EH (cell line): ENCODE results near the gene SH2D2A.
"Not testable (repeated sequence)": the region's sequence is repeated elsewhere in the genome, so short reads cannot be mapped to it uniquely, and the experiment has no call there.

ENCODE experiments used
- DNase-seq: peaks from one replicate; pipeline ENCODE4 v3.0.0-alpha.2; 2015; ENCODE audit warnings: low read depth

Gene SH2D2A

GRCh38 chr1:156768610-156769295 lies 47.9 kb downstream of the SH2D2A start:
- no peak for DNase-seq

- DNase-seq = peak; percentile 29
These were observed 48.6 kb downstream of the SH2D2A start for GRCh38 chr1:156767879-156768604.

- DNase-seq = peak; percentile 100
These were observed 49.4 kb downstream of the SH2D2A start, which contains the start of gene PRCC for GRCh38 chr1:156767101-156767878. TSS of gene PRCC (plus strand) at chr1:156767535. CDS start at chr1:156767772, 237 bp downstream.

GRCh38 chr1:156766298-156767100 lies 50.1 kb downstream of the SH2D2A start:
- DNase-seq = peak; percentile 23

- DNase-seq = no peak
These were observed 51.0 kb downstream of the SH2D2A start for GRCh38 chr1:156765666-156766065.

GRCh38 chr1:156765136-156765535 lies 51.5 kb downstream of the SH2D2A start:
- DNase-seq = not testable (repeated sequence)

- no peak for DNase-seq
These were observed 55.9 kb downstream of the SH2D2A start for GRCh38 chr1:156760796-156761104.

- no peak for DNase-seq
These were observed 56.4 kb downstream of the SH2D2A start for GRCh38 chr1:156760092-156760795.

GRCh38 chr1:156757572-156758253 lies 58.9 kb downstream of the SH2D2A start:
- not testable (repeated sequence) for DNase-seq

- no peak for DNase-seq
These were observed 60.3 kb downstream of the SH2D2A start for GRCh38 chr1:156756355-156756754.
